HG03097 (cell line): ENCODE data around the gene SRMS.

Experiments
- ATAC-seq: cut with Tn5 transposase; IDR thresholded peaks from one replicate; pipeline ENCODE4 v1.9.1; 2021; ENCODE audit not compliant: unreplicated experiment, low FRiP score

Gene SRMS

DNA sequence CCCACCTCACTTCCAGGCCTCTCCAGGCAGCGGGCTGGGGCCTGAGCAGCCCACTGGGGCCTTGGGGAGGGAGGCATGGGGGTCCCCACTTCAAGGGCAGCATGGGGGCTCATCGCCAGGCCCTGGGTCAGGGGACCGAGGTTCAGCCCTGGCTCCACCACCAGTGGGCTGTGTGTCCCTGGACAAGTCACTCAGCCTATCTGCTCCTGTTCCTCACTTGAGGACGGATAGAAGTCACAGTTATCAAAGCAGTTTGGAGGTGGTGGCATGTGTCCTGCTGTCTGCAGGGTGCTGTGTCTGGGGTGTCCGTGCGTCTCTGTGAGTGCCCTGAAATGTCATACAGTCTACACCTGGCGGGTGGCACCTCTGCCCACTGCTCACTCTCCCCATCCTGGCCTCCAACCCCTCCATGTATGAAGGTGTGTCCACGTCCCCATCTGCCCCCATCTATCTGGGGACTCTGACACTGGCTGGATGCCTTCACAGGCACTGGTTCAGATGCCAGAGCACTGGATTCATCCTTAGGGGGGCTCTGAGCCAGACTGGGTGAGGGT, 52.3 kb downstream of the SRMS start:
- no peak for ATAC-seq

DNA sequence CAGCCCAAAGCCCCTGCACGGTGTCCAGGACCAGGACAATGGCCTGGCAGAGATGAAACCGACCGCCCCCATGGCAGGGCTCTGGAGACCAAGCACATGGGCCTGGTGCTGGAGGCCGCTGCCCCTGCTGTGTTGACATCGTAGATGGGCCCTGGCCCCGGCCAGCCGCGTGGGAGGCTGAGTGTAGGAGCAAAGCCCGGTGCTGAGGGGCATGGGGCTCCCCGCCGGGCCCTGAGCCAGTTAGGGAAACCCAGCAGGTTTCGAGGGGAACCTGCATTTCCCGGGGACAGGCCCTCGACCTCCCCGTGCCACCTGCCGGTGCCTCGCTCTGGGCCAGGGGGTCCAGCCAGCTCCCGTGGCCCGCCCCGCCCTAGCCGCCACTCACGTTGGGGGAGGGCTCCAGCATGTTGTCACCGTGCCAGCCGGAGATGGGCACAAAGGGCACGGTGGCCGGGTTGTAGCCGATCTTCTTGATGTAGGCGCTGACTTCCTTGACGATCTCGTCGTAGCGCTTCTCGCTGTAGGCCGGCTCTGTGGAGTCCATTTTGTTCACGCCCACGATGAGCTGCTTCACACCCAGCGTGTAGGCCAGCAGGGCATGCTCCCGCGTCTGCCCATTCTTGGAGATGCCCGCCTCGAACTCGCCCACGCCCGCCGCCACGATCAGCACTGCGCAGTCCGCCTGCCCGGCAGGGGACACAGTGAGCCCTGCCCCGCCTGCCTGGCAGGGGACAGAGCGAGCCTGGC, 53.0 kb downstream of the SRMS start:
- ATAC-seq = no peak

DNA sequence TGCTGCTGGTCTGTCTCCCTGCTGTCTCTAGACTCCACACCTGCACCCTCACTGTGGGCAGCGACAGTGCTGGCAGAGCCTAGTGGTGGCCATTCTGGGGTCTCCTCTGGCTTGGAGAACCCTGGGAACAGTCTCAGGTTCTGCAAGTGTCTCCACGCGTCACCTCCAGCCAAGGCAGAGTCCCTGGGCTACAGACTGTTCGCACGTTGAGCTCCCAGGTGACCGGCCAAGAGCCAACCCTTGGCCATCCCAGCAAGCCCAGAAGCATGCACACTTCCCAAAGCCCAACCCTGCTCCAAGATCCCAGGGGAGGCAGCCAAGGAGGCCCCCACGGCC, 53.5 kb downstream of the SRMS start:
- ATAC-seq = no peak

DNA sequence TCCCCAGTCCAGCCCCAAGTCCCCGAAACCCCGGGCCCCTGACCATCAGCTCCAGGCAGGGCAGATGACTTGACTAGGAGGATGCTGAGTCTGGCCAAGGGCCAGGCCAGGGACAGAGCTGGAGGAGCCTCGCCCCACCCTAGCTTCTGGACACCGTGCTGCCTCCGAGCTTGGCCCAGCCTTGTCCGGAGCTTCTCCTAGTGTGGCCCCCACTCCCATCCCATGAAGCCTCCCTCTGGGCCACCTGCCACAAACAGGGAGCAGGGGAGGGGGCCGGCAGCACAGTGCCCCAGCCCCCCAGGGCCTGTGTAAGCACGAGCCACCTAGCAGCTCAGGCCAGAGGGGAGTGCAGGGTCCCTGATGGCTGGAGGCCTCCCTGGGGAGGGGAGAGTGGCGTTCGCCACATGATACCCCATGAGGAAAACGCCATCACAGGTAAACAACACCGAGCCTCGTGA, 54.0 kb downstream of the SRMS start:
- no peak for ATAC-seq

DNA sequence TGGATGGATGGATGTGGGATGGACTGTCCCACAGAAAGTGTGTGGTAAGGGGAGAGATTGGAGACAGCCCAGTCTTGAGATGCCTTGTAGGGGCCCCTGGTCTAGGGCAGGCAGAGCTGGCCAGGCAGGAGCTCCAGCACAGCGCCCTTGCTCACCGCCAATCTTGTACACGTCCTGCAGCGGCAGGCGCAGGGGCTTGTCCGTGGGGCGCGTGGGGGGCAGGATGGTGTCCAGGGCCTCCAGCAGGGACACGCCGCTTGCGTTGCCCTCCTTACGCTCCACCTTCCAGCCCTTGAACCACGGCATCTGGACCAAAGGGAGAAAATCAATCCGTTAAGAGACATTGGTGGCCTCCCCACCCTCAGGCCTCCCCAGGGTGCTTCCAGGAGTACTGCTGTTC, 54.6 kb downstream of the SRMS start:
- ATAC-seq = no peak

DNA sequence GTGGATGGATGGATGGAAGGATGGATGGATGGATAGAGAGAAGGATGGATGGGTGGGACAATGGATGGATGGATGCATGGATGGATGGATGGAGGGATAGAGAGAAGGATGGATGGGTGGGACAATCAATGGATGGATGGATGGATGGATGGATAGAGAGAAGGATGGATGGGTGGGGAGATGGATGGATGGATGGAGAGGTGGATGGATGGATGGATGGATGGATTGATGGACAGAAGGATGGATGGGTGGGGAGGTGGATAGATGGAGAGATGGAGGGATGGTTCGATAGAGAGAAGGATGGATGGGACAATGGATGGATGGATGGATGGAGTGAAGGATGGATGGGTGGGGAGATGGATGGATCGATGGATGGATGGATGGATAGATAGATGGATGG, 55.0 kb downstream of the SRMS start:
- ATAC-seq = no peak

DNA sequence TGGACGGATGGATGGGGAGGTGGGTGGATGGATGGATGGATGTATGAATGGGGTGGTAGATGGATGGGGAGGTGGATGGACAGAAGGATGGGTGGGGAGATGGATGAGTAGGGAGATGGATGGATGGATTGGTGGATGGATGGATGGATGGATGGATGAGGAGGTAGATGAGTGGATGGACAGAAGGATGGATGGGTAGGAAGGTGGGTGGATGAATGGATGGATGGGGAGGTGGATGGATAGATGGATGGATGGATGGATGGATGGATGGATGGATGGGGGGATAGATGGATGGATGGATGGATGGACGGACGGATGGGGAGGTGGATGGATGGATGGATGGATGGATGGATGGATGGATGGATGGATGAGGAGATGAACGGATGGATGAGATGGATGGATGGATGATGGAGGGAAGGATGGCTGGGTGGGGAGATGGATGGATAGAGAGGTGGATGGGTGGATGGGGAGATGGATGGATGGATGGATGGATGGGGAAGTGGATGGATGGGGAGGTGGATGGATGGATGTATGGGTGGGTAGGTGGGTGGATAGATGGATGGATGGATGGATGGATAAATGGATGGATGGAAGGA, 55.8 kb downstream of the SRMS start:
- no peak for ATAC-seq

DNA sequence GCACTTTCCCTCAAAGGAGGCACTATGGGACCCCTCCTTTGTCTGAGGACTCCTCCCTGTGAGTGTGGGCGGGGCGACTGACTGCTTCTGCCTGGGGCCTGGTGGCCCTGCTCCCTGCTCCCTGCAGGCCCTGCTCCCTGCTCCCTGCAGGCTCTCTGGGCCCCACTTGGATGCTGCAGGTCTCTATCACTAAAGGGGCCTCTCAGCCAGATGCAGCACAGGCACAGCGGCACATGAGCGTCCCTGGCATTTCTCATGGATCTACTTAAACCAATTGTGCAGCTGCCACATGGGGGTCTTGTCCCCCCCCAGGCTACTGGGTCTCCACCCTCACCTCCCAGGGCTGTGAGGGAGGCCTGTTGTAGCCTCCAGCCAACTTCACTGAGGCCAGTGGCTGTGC, 56.5 kb downstream of the SRMS start:
- ATAC-seq = no peak
